BE2C (cell line): ENCODE measurements around the gene ZSCAN26.

Experiments
- DNase-seq: peaks from one replicate; pipeline ENCODE4 v3.0.0-alpha.2; 2020
- H3K27me3 ChIP-seq: fragments of 250-450 bp; sonication (Bioruptor Pico); 2 replicates; pipeline ENCODE4 v1.5.1; 2020; ENCODE audit warnings: mild to moderate bottlenecking
- H3K36me3 ChIP-seq: fragments of 250-450 bp; sonication (Bioruptor Pico); 2 replicates; pipeline ENCODE4 v1.5.1; 2020; ENCODE audit warnings: mild to moderate bottlenecking
- H3K4me1 ChIP-seq: fragments of 250-450 bp; sonication (Bioruptor Pico); 2 replicates; pipeline ENCODE4 v1.5.1; 2020
- H3K4me3 ChIP-seq: 2 replicates; pipeline ENCODE4 v1.5.1; 2011; ENCODE audit warnings: low read depth, low read length
- H3K9me3 ChIP-seq: fragments of 250-450 bp; sonication (Bioruptor Pico); 2 replicates; pipeline ENCODE4 v1.5.1; 2020
- CTCF ChIP-seq: IDR thresholded peaks from 2 replicates; pipeline ENCODE4 v1.5.1; 2012; ENCODE audit warnings: mild to moderate bottlenecking, low read depth, low read length

The ZSCAN26 gene

GRCh38 chr6:28225056-28225834 lies 41.7 kb upstream of the ZSCAN26 start, which contains the start of gene ZSCAN9:
TSS of gene ZSCAN9 (plus strand) at chr6:28225275. CDS start at chr6:28227085, 1,810 bp downstream.
- TF ChIP-seq CTCF = no peak
- Histone ChIP-seq H3K27me3 (peaks cover 2% of the 10 kb centered on the region; the same call in 1 of the 2 replicates), H3K4me1 (no peaks in the 10 kb centered on the region), H3K4me3 (peak within 1 kb of the TSS; percentile 93), H3K36me3 (peaks cover 24% of the 10 kb centered on the region), H3K9me3 (no peaks in the 10 kb centered on the region)
- peak; percentile 82 for DNase-seq

GRCh38 chr6:28226460-28226859 lies 40.5 kb upstream of the ZSCAN26 start:
- Histone ChIP-seq H3K4me1 (no peaks in the 10 kb centered on the region), H3K27me3 (no peaks in the 10 kb centered on the region), H3K9me3 (no peaks in the 10 kb centered on the region), H3K36me3 (peaks cover 31% of the 10 kb centered on the region), H3K4me3 (no peak overlapping the region)
- no peak for DNase-seq
- TF ChIP-seq CTCF = no peak

GRCh38 chr6:28232785-28233184 lies 34.2 kb upstream of the ZSCAN26 start:
- Histone ChIP-seq H3K9me3 (no peaks in the 10 kb centered on the region), H3K36me3 (peaks cover 43% of the 10 kb centered on the region), H3K4me1 (no peaks in the 10 kb centered on the region), H3K4me3 (no peak overlapping the region), H3K27me3 (no peaks in the 10 kb centered on the region)
- no peak for TF ChIP-seq CTCF
- DNase-seq = no peak

- Histone ChIP-seq H3K4me1 (no peaks in the 10 kb centered on the region), H3K36me3 (peaks cover 25% of the 10 kb centered on the region), H3K4me3 (no peak overlapping the region), H3K27me3 (no peaks in the 10 kb centered on the region), H3K9me3 (no peaks in the 10 kb centered on the region)
- TF ChIP-seq CTCF = no peak
- DNase-seq = no peak
Observed at GRCh38 chr6:28235912-28236452, 31.0 kb upstream of the ZSCAN26 start.

GRCh38 chr6:28239636-28240035 lies 27.3 kb upstream of the ZSCAN26 start:
- Histone ChIP-seq H3K27me3 (no peaks in the 10 kb centered on the region), H3K4me1 (no peaks in the 10 kb centered on the region), H3K4me3 (no peak overlapping the region), H3K36me3 (peaks cover 4% of the 10 kb centered on the region), H3K9me3 (no peaks in the 10 kb centered on the region)
- no peak for TF ChIP-seq CTCF
- DNase-seq = no peak

- H3K36me3 ChIP-seq = peaks cover 11% of the 10 kb centered on the region
- DNase-seq = no peak
- H3K4me3 ChIP-seq = no peak overlapping the region
- H3K4me1 ChIP-seq = no peaks in the 10 kb centered on the region
- H3K9me3 ChIP-seq = no peaks in the 10 kb centered on the region
- no peak for TF ChIP-seq CTCF
- no peaks in the 10 kb centered on the region for H3K27me3 ChIP-seq
Observed at GRCh38 chr6:28240471-28240870, 26.5 kb upstream of the ZSCAN26 start.
